Choroid plexus epithelial cell (primary cell): Measurements from ENCODE around the gene TTLL8.

ENCODE experiments used
- DNase-seq: peaks from one replicate; pipeline ENCODE4 v3.0.0-alpha.2; 2010; ENCODE audit warnings: low read depth
- H3K4me3 ChIP-seq: 2 replicates; pipeline ENCODE4 v1.5.1; 2011; ENCODE audit warnings: low read depth, mild to moderate bottlenecking, control low read depth, low read length, moderate library complexity
- CTCF ChIP-seq: conservative IDR thresholded peaks from 2 replicates; pipeline ENCODE4 v1.5.1; 2011; ENCODE audit warnings: low read depth, mild to moderate bottlenecking, control low read depth, inconsistent platforms, low read length, moderate library complexity

The TTLL8 gene

DNA sequence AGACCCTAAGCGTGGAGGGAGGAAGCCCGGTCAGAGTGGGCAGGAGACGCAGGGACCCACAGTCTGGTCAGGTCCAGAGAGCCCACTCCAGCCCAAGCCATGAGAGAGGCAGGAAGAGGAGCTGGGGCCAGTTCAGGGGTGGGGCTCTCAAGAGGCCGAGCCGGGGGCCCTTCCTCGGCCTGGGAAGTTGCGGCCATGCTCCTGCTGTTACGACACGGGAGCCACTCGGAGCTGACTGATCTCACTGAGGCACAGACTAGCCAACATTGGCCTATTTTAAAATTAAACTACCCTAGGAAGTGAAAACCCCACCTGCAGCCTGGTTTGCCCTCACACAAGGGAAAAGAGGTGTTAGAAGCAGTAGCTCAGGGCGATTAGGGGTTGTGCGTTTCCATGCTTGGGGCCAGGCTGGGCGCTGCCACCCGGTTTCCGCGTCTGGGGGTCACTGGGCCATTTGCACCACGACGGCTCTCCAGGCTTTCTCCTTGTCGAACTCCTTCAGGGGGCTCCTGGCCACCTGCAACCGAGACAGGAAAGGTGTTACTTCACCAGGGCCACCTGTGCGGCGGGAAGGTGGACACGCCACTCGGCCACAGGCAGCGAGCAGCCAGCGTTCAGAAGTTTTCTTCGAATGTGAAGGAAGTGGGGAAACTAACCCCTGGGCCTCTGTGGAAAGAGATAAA lies 3.2 kb upstream of the TTLL8 start:
- TF ChIP-seq CTCF: no peak
- H3K4me3 ChIP-seq: no peak overlapping the region
- no peak for DNase-seq

GRCh38 chr22:50060441-50061140 lies 2.5 kb upstream of the TTLL8 start:
- H3K4me3 ChIP-seq: no peak overlapping the region
- DNase-seq: no peak
- TF ChIP-seq CTCF: no peak

GRCh38 chr22:50059881-50060262 lies 1.8 kb upstream of the TTLL8 start:
- no peak for DNase-seq
- no peak overlapping the region for H3K4me3 ChIP-seq
- no peak for TF ChIP-seq CTCF

DNA sequence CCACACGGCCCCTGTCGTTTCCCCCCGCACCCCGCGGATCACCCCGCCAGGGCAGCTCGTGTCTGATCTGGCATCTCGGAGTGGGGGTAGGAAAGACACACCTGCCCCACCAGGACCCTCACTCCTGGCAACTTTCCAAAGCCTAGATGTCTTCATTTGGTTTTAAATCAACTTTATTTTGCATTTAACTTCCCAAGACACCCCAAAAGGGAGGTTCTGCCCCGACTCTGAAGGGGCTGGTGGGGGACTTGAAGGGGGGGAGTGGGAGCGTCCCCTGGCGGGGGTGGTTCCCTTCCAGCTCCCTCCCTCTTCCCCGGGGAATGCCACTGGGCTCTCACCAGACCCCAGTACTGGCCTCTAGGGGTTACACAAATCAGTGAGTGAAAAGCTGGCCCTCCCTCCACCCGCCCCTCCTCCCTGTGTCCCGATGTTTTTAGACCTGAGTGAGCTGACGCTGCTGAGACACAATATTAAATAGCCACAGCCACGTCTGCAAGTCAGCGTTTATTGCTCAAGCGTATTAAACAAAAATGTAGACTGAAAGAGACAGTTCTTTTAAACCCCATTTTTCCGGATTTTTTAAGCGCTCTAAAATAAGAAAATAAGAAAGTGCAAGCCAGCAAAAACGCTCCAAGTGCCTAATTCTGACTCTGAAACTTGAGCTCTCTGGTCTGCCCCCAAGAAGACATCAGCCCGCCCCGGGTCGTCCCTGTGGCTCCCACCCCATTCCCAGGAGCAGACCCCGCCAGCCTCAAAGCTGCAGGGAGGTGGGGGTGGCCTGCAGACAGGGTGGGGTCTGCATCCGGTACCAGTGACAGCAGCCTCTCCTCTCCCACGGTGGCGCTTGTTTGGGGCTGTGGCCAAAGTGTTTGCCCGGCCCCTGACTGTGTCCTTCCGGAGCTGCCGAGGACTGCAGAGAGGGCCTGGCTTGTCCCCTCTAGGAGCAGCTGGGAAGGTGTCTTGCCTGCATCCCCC lies 1.1 kb upstream of the TTLL8 start:
- H3K4me3 ChIP-seq: no peak overlapping the region
- TF ChIP-seq CTCF: peak; percentile 39
- DNase-seq: peak; percentile 37

- DNase-seq: no peak
- no peak overlapping the region for H3K4me3 ChIP-seq
- TF ChIP-seq CTCF: no peak
Measured at GRCh38 chr22:50057278-50058060, 629 bp downstream of the TTLL8 start.

DNA sequence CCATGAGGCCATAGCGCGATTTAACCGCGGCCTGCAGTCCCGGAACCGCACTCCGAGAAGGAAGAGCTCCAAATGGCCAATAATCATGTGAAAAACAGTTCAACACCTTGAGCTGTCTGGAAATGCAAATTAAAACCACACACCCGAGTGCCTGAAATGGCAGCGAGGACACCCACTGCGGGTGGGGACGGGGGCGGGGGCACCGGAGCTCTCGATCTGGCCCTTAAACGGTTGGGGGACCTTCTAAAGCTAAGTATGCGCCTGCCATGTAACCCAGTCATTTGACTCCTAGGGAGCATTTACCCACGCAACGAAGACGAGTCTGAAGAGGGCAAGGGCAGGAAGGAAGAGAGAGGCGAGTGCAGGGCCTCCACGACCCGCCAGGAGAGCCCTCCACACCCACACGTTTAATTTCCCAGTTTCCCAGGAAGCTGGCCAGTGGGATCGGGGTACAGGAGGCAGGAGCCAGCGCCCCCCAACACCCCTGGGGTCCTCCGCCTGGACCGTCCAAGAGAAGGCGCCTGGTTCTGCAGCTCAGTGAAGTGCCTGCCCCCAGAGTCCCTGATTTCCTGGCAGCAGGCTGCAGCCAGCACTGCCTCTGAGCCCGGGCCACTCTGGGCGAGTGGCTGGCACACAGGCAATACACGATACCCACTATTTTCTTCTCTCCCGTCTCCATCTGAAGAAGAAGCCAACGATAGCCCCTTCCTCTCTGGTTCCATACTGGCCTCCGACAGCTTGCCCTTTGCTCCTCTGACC lies 1.7 kb downstream of the TTLL8 start:
- H3K4me3 ChIP-seq: no peak overlapping the region
- no peak for DNase-seq
- no peak for TF ChIP-seq CTCF
